Measurements from ENCODE around the gene SLAMF9.

The SLAMF9 gene

DNA sequence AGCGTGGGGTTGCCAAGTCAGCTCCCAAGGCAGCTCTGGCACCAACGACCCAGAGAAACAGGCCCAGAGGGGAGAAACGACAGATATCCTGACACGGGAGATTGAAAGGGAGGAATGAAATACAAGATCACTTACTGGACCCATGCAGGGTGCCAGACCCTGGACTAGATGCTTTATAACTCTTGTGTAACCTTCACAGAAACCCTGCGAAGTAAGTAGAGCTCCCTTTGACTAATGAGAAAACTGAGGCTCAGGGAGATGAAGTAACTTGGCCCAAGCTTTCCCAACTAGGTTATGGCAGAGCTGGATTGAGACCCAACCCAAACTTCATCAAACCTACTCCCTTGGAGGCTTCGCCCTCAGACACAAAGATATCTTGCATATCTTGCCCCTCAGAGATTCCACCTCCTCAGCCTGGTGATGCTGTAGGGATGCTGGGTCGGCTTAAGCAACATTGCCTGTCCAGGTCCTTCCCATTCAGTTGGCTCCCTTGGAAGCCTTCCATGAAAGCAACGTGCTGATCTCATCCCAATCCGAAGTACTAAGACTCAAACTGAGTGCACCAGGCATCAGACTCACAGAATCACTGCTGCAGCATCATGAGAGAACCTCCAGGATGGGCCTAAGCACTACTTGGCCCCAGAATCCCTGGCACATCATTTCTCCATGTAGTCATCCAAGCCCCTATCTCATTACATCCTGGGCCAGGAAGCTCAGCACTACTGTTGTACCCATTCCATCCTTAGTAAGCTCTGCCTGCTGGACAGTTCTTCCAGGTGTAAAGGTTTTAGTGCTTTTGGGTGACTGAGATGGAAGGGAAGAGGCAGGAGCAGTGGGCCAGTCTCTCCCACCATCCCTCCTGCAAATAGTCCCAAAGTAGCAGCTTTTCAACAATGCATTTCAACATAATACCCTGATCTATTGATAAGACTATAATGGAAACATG is 7.5 kb downstream of the SLAMF9 start:
- TF ChIP-seq GATA1 (IDR thresholded peaks at IDR 0.05; ENCODE audit: low read depth, low read length): no peak
- no peak for TF ChIP-seq POLR2A (IDR thresholded peaks at IDR 0.05; ENCODE audit: low read length)
- no peak for DNase-seq

DNA sequence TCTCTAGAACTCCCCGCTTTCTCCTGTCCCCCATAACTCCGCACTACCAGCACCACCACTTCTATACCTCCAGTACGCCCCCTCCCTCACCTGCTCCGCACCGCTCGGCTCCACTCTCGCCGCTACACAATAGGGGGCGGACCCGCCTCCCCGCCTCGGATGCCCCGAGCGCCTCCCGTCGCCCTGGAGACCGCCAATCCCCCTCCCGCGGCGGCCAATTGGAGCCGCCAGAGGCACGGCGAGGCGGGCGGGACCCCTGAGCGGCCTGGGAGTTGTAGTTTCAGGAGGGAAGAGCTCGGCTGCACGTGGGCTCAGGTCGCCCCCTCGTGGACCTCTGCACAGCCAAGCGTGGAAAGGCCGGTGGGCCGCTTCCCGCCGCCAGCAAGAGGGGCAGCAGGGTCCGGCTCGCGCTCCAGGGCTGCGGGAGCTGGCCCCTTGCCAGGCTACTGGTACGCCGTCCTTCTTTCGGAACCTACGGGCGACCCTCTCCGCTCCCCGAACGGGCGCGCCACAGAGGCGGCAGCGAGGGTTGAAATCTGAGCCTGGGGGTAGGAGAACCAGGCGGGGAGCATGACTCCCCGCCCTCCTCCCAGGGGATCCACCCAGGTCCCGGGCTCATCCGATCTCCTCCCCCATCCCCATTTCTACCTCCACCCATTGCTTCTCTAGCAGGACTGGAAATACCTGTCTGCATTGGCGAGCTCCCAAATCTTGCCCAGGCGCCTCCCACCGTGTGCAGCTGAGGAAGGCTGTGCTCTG is 8.4 kb downstream of the SLAMF9 start, which contains the start of gene IGSF9:
Gene IGSF9 (minus strand): TSS at position 131 of the 759 bp plus-strand sequence. CDS start 2,159 bp downstream, outside the sequence.
- TF ChIP-seq POLR2A (IDR thresholded peaks at IDR 0.05; ENCODE audit: low read length): no peak
- no peak for TF ChIP-seq GATA1 (IDR thresholded peaks at IDR 0.05; ENCODE audit: low read depth, low read length)
- peak; percentile 69 to 75 for DNase-seq

DNA sequence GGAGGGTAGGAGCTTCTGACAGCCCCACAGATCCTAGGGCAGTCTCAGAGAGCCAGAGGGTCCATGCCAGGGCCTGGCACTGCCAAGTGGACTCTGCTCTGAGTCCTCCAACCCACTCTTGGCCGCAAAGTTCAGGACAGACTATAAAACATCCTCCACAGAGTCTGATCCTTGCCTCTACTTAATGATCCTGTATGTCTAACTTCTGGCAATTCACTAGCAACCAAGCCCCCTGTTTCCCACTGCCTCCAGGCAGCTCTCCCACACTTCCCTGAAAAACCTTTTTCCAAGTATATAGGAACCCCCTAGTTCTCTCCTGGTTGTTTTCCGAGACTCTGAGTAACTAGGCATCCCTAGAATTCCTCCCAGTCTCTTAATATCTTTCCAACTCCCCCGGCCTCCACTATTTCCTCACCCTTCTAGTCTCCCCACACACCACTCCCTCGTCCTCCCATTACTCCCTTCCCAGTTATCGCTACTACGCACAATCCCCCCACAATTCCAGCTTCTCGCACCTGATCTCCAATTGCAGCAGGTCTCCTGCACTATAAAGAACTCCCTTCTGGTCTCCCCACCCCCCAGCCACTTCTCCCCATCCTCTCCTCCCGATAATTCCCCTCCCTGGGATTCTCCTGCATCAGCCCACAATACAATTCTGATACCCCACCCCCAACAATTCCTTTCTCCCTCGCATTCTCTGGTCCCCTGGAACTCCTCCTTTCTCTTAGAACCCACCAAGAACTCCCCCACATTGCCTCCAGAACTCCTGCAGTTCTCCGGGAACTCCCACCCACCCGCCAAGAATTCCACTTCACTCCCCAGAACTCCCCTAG is 9.2 kb downstream of the SLAMF9 start:
- TF ChIP-seq GATA1 (IDR thresholded peaks at IDR 0.05; ENCODE audit: low read depth, low read length) (no peak), POLR2A (IDR thresholded peaks at IDR 0.05; ENCODE audit: low read length) (no peak)
- DNase-seq: no peak

DNA sequence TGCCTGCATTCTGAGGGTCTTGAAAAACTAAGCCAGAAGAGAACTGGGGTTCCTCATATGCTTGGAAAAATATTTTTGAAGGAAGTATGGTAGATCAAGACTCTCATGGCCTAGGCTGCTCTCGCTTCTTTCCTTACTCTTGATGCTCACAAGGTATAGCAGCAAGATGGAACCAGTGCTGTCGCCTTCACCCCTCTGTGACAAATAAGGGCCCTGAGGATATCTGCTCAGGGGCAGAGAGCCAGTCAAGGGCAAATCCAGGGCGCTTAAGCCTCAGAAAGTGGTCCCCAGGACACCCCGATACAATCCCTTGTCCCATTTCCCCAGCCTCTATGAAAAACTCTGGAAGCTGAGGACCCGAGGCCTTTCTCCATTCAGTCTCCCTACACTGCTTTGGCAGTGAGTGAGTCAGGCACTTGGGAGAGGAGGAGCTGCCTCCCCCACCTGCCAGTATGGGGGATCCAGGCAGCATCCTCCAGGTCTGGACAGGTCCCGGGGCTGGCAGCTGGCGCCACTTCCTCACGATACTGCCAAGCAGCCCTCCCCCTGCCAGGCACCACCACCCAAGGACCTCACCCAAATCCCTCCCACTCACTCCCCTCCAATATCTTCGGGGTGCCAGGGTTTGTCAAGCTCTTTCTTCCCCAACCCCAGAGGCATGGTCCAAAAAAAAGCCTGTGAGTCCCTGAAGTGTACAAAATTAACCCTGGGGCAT is 10.0 kb downstream of the SLAMF9 start:
- TF ChIP-seq POLR2A (IDR thresholded peaks at IDR 0.05; ENCODE audit: low read length) (no peak), GATA1 (IDR thresholded peaks at IDR 0.05; ENCODE audit: low read depth, low read length) (no peak)
- DNase-seq: no peak

DNA sequence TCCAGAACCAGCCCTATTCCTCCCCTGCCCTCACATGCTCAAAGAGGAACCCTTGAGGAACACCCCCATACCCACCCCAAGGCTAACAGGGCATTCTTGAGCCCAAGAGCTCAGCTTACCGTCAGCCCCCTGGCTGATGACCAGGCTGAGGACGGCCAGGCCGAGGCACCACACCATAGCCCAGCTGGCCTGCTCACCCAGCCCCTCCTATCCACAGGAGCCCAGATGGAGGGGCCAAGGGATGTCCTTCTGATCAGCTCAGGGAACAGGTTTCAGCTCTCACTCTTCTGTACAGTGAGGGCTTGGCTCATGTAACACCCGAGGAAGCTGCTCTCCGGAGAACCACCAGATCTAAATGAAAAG is 10.8 kb downstream of the SLAMF9 start:
- no peak for TF ChIP-seq POLR2A (IDR thresholded peaks at IDR 0.05; ENCODE audit: low read length)
- no peak for TF ChIP-seq GATA1 (IDR thresholded peaks at IDR 0.05; ENCODE audit: low read depth, low read length)
- DNase-seq: no peak

DNA sequence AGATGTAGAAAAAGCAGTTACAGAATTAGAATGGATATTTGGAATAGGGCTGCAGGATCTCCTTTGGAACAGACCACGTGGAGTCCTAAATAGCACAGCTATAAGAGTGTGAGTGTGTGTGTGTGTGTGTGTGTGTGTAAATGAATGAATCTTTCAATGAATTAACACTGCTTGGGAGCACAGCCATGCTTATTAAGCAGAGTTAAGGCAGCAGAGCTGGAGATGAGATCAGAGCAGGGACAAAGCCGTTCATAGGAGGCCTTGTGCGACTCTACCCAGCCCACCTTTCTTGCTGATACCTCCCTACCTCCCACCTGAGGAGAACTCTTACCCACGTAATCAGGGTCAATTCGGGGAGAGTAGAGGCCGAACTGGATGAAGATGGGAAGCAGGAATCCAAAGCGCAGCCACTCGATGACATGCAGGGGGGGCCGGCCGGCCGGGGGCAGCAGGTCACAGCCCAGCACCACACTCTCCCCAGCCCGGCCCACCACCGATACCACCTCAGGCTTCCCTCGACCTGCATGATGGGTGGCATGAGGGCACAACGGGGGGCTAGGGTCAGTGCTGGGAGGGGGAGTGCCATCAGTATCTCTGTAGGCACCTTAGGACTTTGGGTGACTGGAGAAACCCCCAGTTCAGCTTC is 11.3 kb downstream of the SLAMF9 start:
- no peak for TF ChIP-seq POLR2A (IDR thresholded peaks at IDR 0.05; ENCODE audit: low read length)
- no peak for TF ChIP-seq GATA1 (IDR thresholded peaks at IDR 0.05; ENCODE audit: low read depth, low read length)
- no peak for DNase-seq

DNA sequence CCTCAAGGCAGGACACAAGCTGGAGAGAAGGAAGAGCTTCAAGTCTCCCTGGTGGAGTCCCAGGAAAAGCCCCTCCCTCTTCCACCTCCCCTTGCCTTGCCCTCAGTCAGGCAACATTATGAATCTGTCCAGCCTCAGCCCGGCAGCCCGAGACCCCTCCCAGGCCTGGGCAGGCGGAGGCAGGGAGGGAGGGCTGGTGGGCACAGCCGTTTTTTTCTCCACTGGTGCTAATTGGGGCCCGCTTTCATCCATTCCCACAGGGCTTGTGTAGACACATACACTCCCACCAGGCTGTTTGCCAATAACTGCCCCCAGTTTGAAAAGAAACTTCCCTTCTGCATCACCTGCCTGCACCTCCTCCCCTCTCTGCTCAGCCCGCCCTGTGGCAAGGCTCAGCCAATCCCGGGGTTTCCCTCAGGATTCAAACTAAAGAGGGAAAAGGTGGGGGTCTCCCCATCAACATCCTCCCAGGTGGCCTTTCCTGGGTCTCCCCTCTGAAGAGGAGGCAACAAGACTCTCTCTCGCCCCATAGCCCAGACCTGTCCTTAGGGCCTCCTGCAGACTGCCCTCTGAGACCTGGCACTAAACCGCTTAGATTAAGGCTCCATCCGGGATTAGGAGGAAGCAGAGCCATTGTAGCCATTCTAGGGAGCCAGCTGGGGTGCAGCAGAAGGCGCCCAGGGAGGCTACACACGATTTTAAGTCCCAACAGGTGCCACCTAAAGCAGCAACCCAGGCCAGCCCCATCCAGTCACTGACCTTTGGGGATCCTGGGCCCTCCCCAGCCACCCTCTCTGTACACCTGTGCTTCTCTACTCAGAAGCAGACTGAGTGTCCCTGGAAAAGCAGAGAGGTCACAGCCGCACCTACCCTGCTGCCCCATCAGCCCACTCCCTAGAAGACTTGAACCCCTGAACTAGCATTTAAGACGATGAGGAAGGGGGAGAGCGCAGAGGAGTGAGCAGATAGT is 12.2 kb downstream of the SLAMF9 start:
- no peak for TF ChIP-seq POLR2A (IDR thresholded peaks at IDR 0.05; ENCODE audit: low read length)
- TF ChIP-seq GATA1 (IDR thresholded peaks at IDR 0.05; ENCODE audit: low read depth, low read length): no peak
- DNase-seq: no peak

DNA sequence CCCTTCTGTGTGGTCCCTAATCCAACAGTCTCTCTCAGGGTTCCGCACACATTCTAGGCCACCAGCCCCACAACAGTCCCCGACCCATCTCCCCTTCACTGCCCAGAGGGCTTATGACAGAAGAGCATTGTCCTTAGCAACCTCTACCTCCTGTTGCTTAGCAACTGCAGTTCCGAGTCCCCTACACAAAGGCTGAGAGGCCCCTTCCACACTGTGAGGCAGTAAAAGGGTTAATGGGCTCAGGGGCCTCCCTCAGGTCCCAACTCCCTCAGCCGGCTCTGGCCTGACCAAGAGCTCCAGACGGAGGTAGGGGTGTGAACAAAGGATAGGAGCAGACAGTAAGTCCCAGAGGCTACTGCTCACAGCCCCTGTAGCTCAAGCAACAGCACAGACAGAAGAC is 12.9 kb downstream of the SLAMF9 start:
- TF ChIP-seq GATA1 (IDR thresholded peaks at IDR 0.05; ENCODE audit: low read depth, low read length) (no peak), POLR2A (IDR thresholded peaks at IDR 0.05; ENCODE audit: low read length) (no peak)
- no peak for DNase-seq

DNA sequence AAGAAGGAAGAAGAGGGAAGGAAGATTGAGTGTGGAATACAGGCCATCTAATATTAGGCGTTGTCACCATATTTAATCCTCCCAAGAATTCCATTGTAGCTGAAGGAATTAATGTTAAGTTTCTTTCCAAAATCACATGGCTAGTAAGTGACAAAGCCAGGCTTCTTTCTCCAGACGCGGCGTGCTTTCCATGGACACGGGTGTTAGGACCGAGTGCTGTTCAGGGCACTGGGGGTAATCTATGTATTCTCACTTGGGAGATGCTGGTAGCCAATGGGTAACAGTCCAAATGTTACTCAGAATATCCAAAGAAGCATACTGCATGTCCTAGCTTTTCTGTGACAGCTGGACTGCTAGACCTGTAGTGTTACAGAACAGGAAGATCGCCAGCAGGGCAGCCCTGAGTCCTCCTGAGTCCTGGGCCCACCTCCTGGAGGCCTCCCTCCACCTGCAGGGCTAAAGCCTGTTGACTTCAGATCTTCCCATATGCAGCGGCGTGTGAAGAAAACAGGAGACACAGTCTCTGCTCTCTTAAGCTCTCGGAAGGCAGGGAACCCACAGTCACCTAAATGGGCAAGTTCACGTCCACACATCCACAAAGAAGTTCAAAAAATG is 13.9 kb downstream of the SLAMF9 start:
- no peak for DNase-seq
- TF ChIP-seq GATA1 (IDR thresholded peaks at IDR 0.05; ENCODE audit: low read depth, low read length) (no peak), POLR2A (IDR thresholded peaks at IDR 0.05; ENCODE audit: low read length) (no peak)

DNA sequence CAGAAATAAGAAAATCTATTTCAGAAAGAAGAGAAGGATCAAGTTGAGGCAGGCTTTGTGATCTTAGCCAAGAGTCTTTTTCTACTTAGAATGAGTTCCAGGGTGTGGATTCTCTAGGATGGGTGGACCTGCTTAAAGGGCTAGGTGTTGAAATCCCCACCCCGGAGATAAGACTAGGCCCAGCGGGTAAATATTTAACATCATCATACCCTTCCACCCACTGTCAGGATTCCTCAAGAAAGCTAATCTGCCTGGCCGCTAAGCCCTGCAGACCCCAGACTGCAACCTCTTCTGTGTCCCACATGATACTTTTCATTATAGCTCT is 14.4 kb downstream of the SLAMF9 start:
- TF ChIP-seq GATA1 (IDR thresholded peaks at IDR 0.05; ENCODE audit: low read depth, low read length): no peak
- no peak for TF ChIP-seq POLR2A (IDR thresholded peaks at IDR 0.05; ENCODE audit: low read length)
- no peak for DNase-seq

DNA sequence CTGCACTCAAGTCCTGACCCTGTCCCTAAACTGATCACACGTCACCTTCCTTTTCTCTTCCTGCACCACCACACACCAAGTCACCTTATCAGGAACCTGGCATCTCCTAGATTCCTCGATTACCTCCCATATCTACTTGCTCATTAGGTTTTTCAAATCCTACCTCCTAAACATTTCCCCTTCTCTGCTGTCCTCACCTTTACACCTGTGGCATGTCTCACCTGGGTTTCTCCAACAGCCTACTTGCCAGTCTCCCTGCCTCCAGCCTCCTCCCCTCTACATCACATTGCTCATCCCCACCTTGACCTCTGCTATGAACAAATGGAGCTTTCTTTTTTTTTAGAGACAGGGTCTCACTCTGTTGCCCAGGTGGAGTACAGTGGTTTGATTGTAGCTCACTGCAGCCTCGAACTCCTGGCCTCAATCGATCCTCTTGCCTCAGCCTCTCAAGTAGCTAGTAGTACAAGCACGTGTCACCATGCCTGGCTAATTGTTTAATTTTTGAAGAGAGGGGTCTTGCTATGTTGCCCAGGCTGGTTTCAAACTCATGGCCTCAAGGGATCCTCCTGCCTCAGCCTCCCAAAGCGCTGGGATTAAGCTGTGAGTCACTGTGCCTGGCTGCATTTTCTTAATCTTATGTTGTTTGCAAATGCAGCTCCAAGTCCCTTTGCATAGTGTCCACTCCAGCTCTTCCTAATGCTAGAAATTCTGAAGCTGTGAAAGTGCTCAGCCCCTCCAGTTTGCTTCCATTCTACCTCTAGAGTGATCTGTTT is 14.9 kb downstream of the SLAMF9 start:
- no peak for DNase-seq
- TF ChIP-seq GATA1 (IDR thresholded peaks at IDR 0.05; ENCODE audit: low read depth, low read length): no peak
